IMR-90 (cell line): ENCODE data around the gene ZNF442. TPM values are rescaled to one million over a fixed set of nuclear protein-coding genes. Genes with fewer than 3 reads are reported as not detected.
A peak's percentile ranks its signal among the peaks of the same experiment; 100 is the strongest.

ENCODE experiments used
- ATAC-seq: fragments of 200-7000 bp; cut with Tn5 transposase; 2 replicates; pipeline ENCODE4 v1.9.1; 2020; ENCODE audit warnings: low read depth, mild to moderate bottlenecking, moderate library complexity
- BruUV-seq: library from RNA; stranded (reverse); fragments of 400-500 nt; replicated peaks from 2 replicates; lab custom pipeline; 2021; lab: Mats Ljungman, UMichigan
- CTCF ChIA-PET: fragments of 300-600 bp; formaldehyde crosslinking; extraction: SDS; loops from one replicate; lab custom pipeline; 2021; ENCODE audit warnings: antibody characterized with exemption; lab: Yijun Ruan, JAX
- POLR2A ChIA-PET: fragments of 300-600 bp; sonication (Branson Sonifier 250); formaldehyde crosslinking; loops from one replicate; lab custom pipeline; 2022; ENCODE audit warnings: antibody characterized with exemption; ENCODE audit not compliant: unreplicated experiment; lab: Charles Lee
- DNase-seq: peaks from one replicate; pipeline ENCODE4 v3.0.0; 2013
- H2AFZ ChIP-seq: replicated peaks from 2 replicates; pipeline ENCODE3; 2013; ENCODE audit warnings: low read length, mild to moderate bottlenecking; ENCODE audit not compliant: poor library complexity
- H2AK5ac ChIP-seq: 2 replicates; pipeline ENCODE4 v1.6.1; 2013; ENCODE audit warnings: low read depth, low read length, inconsistent platforms
- H2AK9ac ChIP-seq: replicated peaks from 2 replicates; pipeline ENCODE3; 2013; ENCODE audit warnings: mild to moderate bottlenecking, low read depth, low read length, moderate library complexity; ENCODE audit not compliant: poor library complexity
- H2BK120ac ChIP-seq: 2 replicates; pipeline ENCODE4 v1.6.1; 2013; ENCODE audit warnings: low read depth, low read length, inconsistent platforms
- H2BK15ac ChIP-seq: 3 replicates; pipeline ENCODE4 v1.6.1; 2013; ENCODE audit warnings: low read depth, low read length, inconsistent platforms
- H2BK20ac ChIP-seq: 2 replicates; pipeline ENCODE4 v1.6.1; 2013; ENCODE audit warnings: low read depth, mild to moderate bottlenecking, inconsistent platforms, low read length, moderate library complexity
- H2BK5ac ChIP-seq: 2 replicates; pipeline ENCODE4 v1.6.1; 2013; ENCODE audit warnings: mild to moderate bottlenecking, low read depth, low read length, inconsistent platforms; ENCODE audit not compliant: poor library complexity, severe bottlenecking
- H3K14ac ChIP-seq: replicated peaks from 2 replicates; pipeline ENCODE4 v1.6.1; 2013; ENCODE audit warnings: low read depth, low read length, inconsistent platforms
- H3K18ac ChIP-seq: 2 replicates; pipeline ENCODE4 v1.6.1; 2013; ENCODE audit warnings: low read depth, low read length, control low read depth
- H3K23ac ChIP-seq: 2 replicates; pipeline ENCODE4 v1.6.1; 2013; ENCODE audit warnings: low read depth, low read length, inconsistent platforms
- H3K27ac ChIP-seq: 2 replicates; pipeline ENCODE4 v1.5.1; 2013; ENCODE audit warnings: mild to moderate bottlenecking, control low read depth, low read length; ENCODE audit not compliant: insufficient read depth
- H3K27me3 ChIP-seq: 2 replicates; pipeline ENCODE4 v1.6.1; 2013; ENCODE audit warnings: low read length; ENCODE audit not compliant: control insufficient read depth, insufficient read depth
- H3K36me3 ChIP-seq: 2 replicates; pipeline ENCODE4 v1.6.1; 2013; ENCODE audit warnings: low read length, mixed read lengths; ENCODE audit not compliant: control insufficient read depth, insufficient read depth
- H3K4ac ChIP-seq: 2 replicates; pipeline ENCODE4 v1.6.1; 2013; ENCODE audit warnings: low read depth, low read length, inconsistent platforms
- H3K4me1 ChIP-seq: 2 replicates; pipeline ENCODE4 v1.6.1; 2013; ENCODE audit warnings: low read length, mixed read lengths; ENCODE audit not compliant: control insufficient read depth, insufficient read depth
- H3K4me2 ChIP-seq: 2 replicates; pipeline ENCODE4 v1.6.1; 2013; ENCODE audit warnings: low read depth, mild to moderate bottlenecking, control low read depth, low read length, moderate library complexity
- H3K4me3 ChIP-seq: 2 replicates; pipeline ENCODE4 v1.5.1; 2013; ENCODE audit warnings: low read depth, mild to moderate bottlenecking, control low read depth, low read length, moderate library complexity; ENCODE audit not compliant: insufficient read depth
- H3K56ac ChIP-seq: 2 replicates; pipeline ENCODE4 v1.6.1; 2013; ENCODE audit warnings: low read length, inconsistent platforms; ENCODE audit not compliant: insufficient read depth; ENCODE audit errors: extremely low read depth
- H3K79me1 ChIP-seq, 2 experiments: 2 replicates each; pipeline ENCODE4 v1.6.1; 2013; ENCODE audit warnings: low read length in 2 of 2, inconsistent platforms in 1 of 2, low read depth in 1 of 2
- H3K9ac ChIP-seq: 2 replicates; pipeline ENCODE4 v1.6.1; 2013; ENCODE audit warnings: low read depth, low read length, control low read depth
- H3K9me1 ChIP-seq: 2 replicates; pipeline ENCODE4 v1.6.1; 2013; ENCODE audit warnings: low read length, inconsistent platforms; ENCODE audit not compliant: insufficient read depth
- H3K9me3 ChIP-seq: 2 replicates; pipeline ENCODE4 v1.6.1; 2013; ENCODE audit warnings: low read length; ENCODE audit not compliant: control insufficient read depth, insufficient read depth
- H4K20me1 ChIP-seq: 2 replicates; pipeline ENCODE4 v1.6.1; 2013; ENCODE audit warnings: low read length, inconsistent platforms; ENCODE audit not compliant: insufficient read depth
- H4K5ac ChIP-seq: 2 replicates; pipeline ENCODE4 v1.6.1; 2013; ENCODE audit warnings: mild to moderate bottlenecking, low read depth, low read length, control low read depth
- H4K8ac ChIP-seq, 2 experiments: 2 replicates each; pipeline ENCODE4 v1.6.1; 2013; ENCODE audit warnings: low read depth in 2 of 2, low read length in 2 of 2, control low read depth in 1 of 2, inconsistent platforms in 1 of 2
- H4K91ac ChIP-seq: 2 replicates; pipeline ENCODE4 v1.6.1; 2013; ENCODE audit warnings: low read depth, low read length, inconsistent platforms; ENCODE audit not compliant: insufficient read depth
- CEBPB ChIP-seq: IDR thresholded peaks from 2 replicates; pipeline ENCODE4 v1.6.1; 2012; ENCODE audit warnings: low read depth, low read length, improper control_type of control experiment
- CHD1 ChIP-seq: IDR thresholded peaks from 2 replicates; pipeline ENCODE4 v1.6.1; 2012; ENCODE audit warnings: low read depth, low read length, improper control_type of control experiment
- ELK1 ChIP-seq: fragments of 150-350 bp; IDR thresholded peaks from 2 replicates; pipeline ENCODE4 v1.6.1; 2016; ENCODE audit warnings: low read depth, mild to moderate bottlenecking, low read length, moderate library complexity, borderline replicate concordance
- FOS ChIP-seq: fragments of 150-350 bp; IDR thresholded peaks from 2 replicates; pipeline ENCODE4 v1.6.1; 2016; ENCODE audit warnings: low read depth, low read length
- MAFK ChIP-seq: IDR thresholded peaks from 2 replicates; pipeline ENCODE4 v1.6.1; 2012; ENCODE audit warnings: low read depth, low read length, improper control_type of control experiment
- MAZ ChIP-seq: IDR thresholded peaks from 2 replicates; pipeline ENCODE4 v1.6.1; 2012; ENCODE audit warnings: low read depth, mild to moderate bottlenecking, low read length, improper control_type of control experiment, moderate library complexity, borderline replicate concordance
- MXI1 ChIP-seq: IDR thresholded peaks from 2 replicates; pipeline ENCODE4 v1.6.1; 2012; ENCODE audit warnings: low read depth, mild to moderate bottlenecking, low read length, moderate library complexity, borderline replicate concordance
- NFE2L2 ChIP-seq: fragments of 150-350 bp; IDR thresholded peaks from 2 replicates; pipeline ENCODE4 v1.6.1; 2016; ENCODE audit warnings: low read depth, mild to moderate bottlenecking, low read length
- RCOR1 ChIP-seq: IDR thresholded peaks from 2 replicates; pipeline ENCODE4 v1.6.1; 2012; ENCODE audit warnings: mild to moderate bottlenecking, low read length, improper control_type of control experiment; ENCODE audit not compliant: insufficient replicate concordance
- USF2 ChIP-seq: fragments of 150-350 bp; IDR thresholded peaks from 2 replicates; pipeline ENCODE4 v1.6.1; 2017; ENCODE audit warnings: mild to moderate bottlenecking, antibody characterized with exemption, low read length, low read depth
- WGBS, 2 experiments: methylation state at CpG; one replicate each; pipeline versions ENCODE4 v1.1.5 to v1.1.7; 2013; ENCODE audit warnings: missing lambda C conversion rate in 2 of 2; ENCODE audit not compliant: insufficient read length in 1 of 2; ENCODE audit errors: extremely low coverage in 2 of 2; 5-methylcytosine and 5-hydroxymethylcytosine counted together
- dilution Hi-C: fragments of 300-500 bp; cut with HindIII; formaldehyde crosslinking; loops from one replicate; pipeline ENCODE4 v1.14.3; 2018; ENCODE audit warnings: low sequenced_read_pairs; ENCODE audit not compliant: unreplicated experiment
- in situ Hi-C: fragments of 300-500 bp; cut with MboI; formaldehyde crosslinking; loops from 3 replicates; pipeline ENCODE4 v1.14.3; 2019; ENCODE audit warnings: low sequenced_read_pairs, inconsistent platforms, mixed read lengths
- intact Hi-C: fragments of 100-400 bp; cut with micrococcal nuclease; formaldehyde crosslinking; loops from 2 replicates; pipeline ENCODE4 v1.10.0; 2022
- polyA plus RNA-seq, 3 experiments: library from polyadenylated mRNA; depleted of rRNA; stranded (reverse); fragments of >200 nt; gene quantifications; 2 replicates each; pipeline ENCODE4 v1.2.3, GENCODE V29; 2012; ENCODE audit warnings: low replicate concordance in 1 of 3
- total RNA-seq: library from RNA; depleted of rRNA; stranded (reverse); fragments of >200 nt; gene quantifications from 2 replicates; pipeline ENCODE4 v1.2.3, GENCODE V29; 2012

The ZNF442 gene
- total and polyA plus RNA-seq, 2 of the 4 experiments (the other 2 are of a cell fraction): 0.58 to 3.6 TPM

GRCh38 chr19:12364391-12365235 is 870 bp downstream of the ZNF442 start:
- 4% methylated on average over 9 of the region's 28 CpGs; no CpG with 5 or more reads in 1 of the 2 experiments for WGBS, 2 experiments
- Histone ChIP-seq H3K23ac (peak overlapping the region; percentile 56), H3K9me3 (0 out of 2 replicates have a peak, but pooled peaks cover 2% of the 10 kb centered on the region), H3K14ac (no peak overlapping the region), H2BK20ac (no peak overlapping the region), H2AFZ (peak overlapping the region; percentile 96), H3K4me2 (peak overlapping the region; percentile 87), H3K36me3 (no peaks in the 10 kb centered on the region), H2BK15ac (no peak overlapping the region), H4K8ac (peak overlapping the region in 1 of 2 experiments; percentile 34; a peak in 1 of 4 replicates), H3K56ac (no peak overlapping the region), H4K20me1 (no peaks in the 10 kb centered on the region), H2BK120ac (no peak overlapping the region), H3K27me3 (no peaks in the 10 kb centered on the region), H3K79me1 (peaks cover 0 to 7% of the 10 kb centered on the region in 2 experiments; a peak in 1 of 4 replicates), H3K4me1 (no peaks in the 10 kb centered on the region), H3K4me3 (peak overlapping the region; percentile 70), H3K9ac (peak overlapping the region; percentile 54), H3K9me1 (no peaks in the 10 kb centered on the region), H2AK9ac (no peak overlapping the region), H3K18ac (no peak overlapping the region), H4K5ac (no peak overlapping the region), H2BK5ac (no peak overlapping the region), H3K27ac (peak overlapping the region; percentile 11; the same call in 1 of the 2 replicates), H3K4ac (no peak overlapping the region), H4K91ac (no peak overlapping the region), H2AK5ac (no peak overlapping the region)
- DNase-seq (peak; percentile 22), ATAC-seq (peak; percentile 1; the same call in 1 of the 2 replicates)
- intact Hi-C loops (loop anchor here (1.0 to 5.0 kb wide), 4 partner anchors 207 to 567 kb away; partner anchors contain the start of genes ZNF491 and ZNF625), dilution Hi-C loops (no loop called here), in situ Hi-C loops (no loop called here)
- no peak for TF ChIP-seq ELK1
- TF ChIP-seq FOS: no peak
- no peak for TF ChIP-seq CHD1
- no peak for TF ChIP-seq MXI1
- TF ChIP-seq MAZ: no peak
- TF ChIP-seq USF2: no peak
- TF ChIP-seq NFE2L2: no peak
- no peak for TF ChIP-seq CEBPB
- TF ChIP-seq RCOR1: no peak
- TF ChIP-seq MAFK: no peak
- BruUV-seq: no TSS peak
- CTCF ChIA-PET: interaction anchor here (0.6 to 1.3 kb wide), 2 partner anchors 11 to 274 kb away, joined by 3 to 10 read pairs; no protein-coding TSS in a partner anchor
- POLR2A ChIA-PET: interaction anchor here (0.7 kb wide), 1 partner anchor 329 kb away, joined by 20 read pairs; the partner anchor contains the start of gene ZNF433
